Uterus (tissue), 2 donors: ENCODE measurements around the gene CLDN16.

Experiments
- CTCF ChIP-seq, 4 experiments: fragments of 200-600 bp in 2 of 4; fragments of 450-650 bp in 2 of 4; sonication (generic) in 2 of 4; IDR thresholded peaks; one replicate each; pipeline ENCODE4 v1.5.1; 2016 to 2019; ENCODE audit warnings: antibody characterized with exemption in 4 of 4, mild to moderate bottlenecking in 2 of 4, moderate library complexity in 1 of 4
- POLR2A ChIP-seq, 2 donors: fragments of 450-650 bp; IDR thresholded peaks; one replicate each; pipeline ENCODE4 v1.6.1; 2016; ENCODE audit warnings: antibody characterized with exemption in 2 of 2, mild to moderate bottlenecking in 1 of 2, moderate library complexity in 1 of 2

GRCh38 chr3:190388703-190389102 lies 740 bp downstream of the CLDN16 start:
- no peak for TF ChIP-seq CTCF (IDR thresholded peaks at IDR 0.05)
- no peak for TF ChIP-seq POLR2A (IDR thresholded peaks at IDR 0.05)
